Measurements from ENCODE around the gene MT4.
A peak's percentile ranks its signal among the peaks of the same experiment; 100 is the strongest.

Gene MT4

GRCh38 chr16:56605475-56605874 lies 40.6 kb downstream of the MT4 start:
- DNase-seq (ENCODE audit: low spot score), result no peak

- peak; percentile 62 for DNase-seq (ENCODE audit: low spot score)
These were observed 41.2 kb downstream of the MT4 start for GRCh38 chr16:56606071-56606475.

GRCh38 chr16:56606476-56607108 lies 41.7 kb downstream of the MT4 start:
- peak; percentile 56 for DNase-seq (ENCODE audit: low spot score)

GRCh38 chr16:56607109-56607618 lies 42.3 kb downstream of the MT4 start:
- peak; percentile 89 for DNase-seq (ENCODE audit: low spot score)

- DNase-seq (ENCODE audit: low spot score), result no peak
These were observed 42.8 kb downstream of the MT4 start for GRCh38 chr16:56607675-56608042.

- peak; percentile 95 for DNase-seq (ENCODE audit: low spot score)
These were observed 43.4 kb downstream of the MT4 start, which contains the start of gene MT2A for GRCh38 chr16:56608043-56608875. TSS of gene MT2A (plus strand) at chr16:56608584. CDS start at chr16:56608656, 72 bp downstream.

- no peak for DNase-seq (ENCODE audit: low spot score)
These were observed 44.1 kb downstream of the MT4 start for GRCh38 chr16:56608876-56609462.

- DNase-seq (ENCODE audit: low spot score), result no peak
These were observed 44.6 kb downstream of the MT4 start for GRCh38 chr16:56609463-56609921.

- DNase-seq (ENCODE audit: low spot score), result peak; percentile 56
These were observed 45.2 kb downstream of the MT4 start for GRCh38 chr16:56610017-56610608.

- DNase-seq (ENCODE audit: low spot score), result no peak
These were observed 45.8 kb downstream of the MT4 start for GRCh38 chr16:56610609-56611111.

GRCh38 chr16:56611281-56611833 lies 46.5 kb downstream of the MT4 start:
- peak; percentile 56 for DNase-seq (ENCODE audit: low spot score)

- DNase-seq (ENCODE audit: low spot score), result no peak
These were observed 48.8 kb downstream of the MT4 start for GRCh38 chr16:56613706-56614105.

GRCh38 chr16:56614549-56614991 lies 49.7 kb downstream of the MT4 start:
- DNase-seq (ENCODE audit: low spot score), result no peak

GRCh38 chr16:56615353-56615752 lies 50.5 kb downstream of the MT4 start:
- DNase-seq (ENCODE audit: low spot score), result no peak

GRCh38 chr16:56616608-56617211 lies 51.8 kb downstream of the MT4 start:
- no peak for DNase-seq (ENCODE audit: low spot score)

GRCh38 chr16:56617212-56618085 lies 52.6 kb downstream of the MT4 start:
- peak; percentile 82 for DNase-seq (ENCODE audit: low spot score)

- DNase-seq (ENCODE audit: low spot score), result no peak
These were observed 53.3 kb downstream of the MT4 start for GRCh38 chr16:56618138-56618537.

All from AG20443 (cell line).